Central memory CD4-positive, alpha-beta T cell (primary cell): ENCODE results near the gene COA8.
A peak's percentile ranks its signal among the peaks of the same experiment; 100 is the strongest.
"Not testable (repeated sequence)": the region's sequence is repeated elsewhere in the genome, so short reads cannot be mapped to it uniquely, and the experiment has no call there.

ENCODE experiments used
- DNase-seq: peaks from one replicate; pipeline ENCODE4 v3.0.0; 2022

COA8 gene

GRCh38 chr14:103576371-103577024 lies 13.7 kb downstream of the COA8 start:
- no peak for DNase-seq

- DNase-seq, result no peak
These were observed 15.8 kb downstream of the COA8 start for GRCh38 chr14:103578401-103579075.

GRCh38 chr14:103581206-103581605 lies 18.4 kb downstream of the COA8 start:
- no peak for DNase-seq

GRCh38 chr14:103581954-103582703 lies 19.4 kb downstream of the COA8 start:
- DNase-seq, result no peak

- DNase-seq, result no peak
These were observed 21.7 kb downstream of the COA8 start for GRCh38 chr14:103584326-103584915.

GRCh38 chr14:103593577-103593976 lies 30.8 kb downstream of the COA8 start:
- no peak for DNase-seq

- no peak for DNase-seq
These were observed 31.5 kb downstream of the COA8 start for GRCh38 chr14:103594265-103594664.

- no peak for DNase-seq
These were observed 35.0 kb downstream of the COA8 start for GRCh38 chr14:103597623-103598377.

- no peak for DNase-seq
These were observed 37.7 kb downstream of the COA8 start for GRCh38 chr14:103600503-103600902.

- no peak for DNase-seq
These were observed 41.9 kb downstream of the COA8 start for GRCh38 chr14:103604620-103605019.

GRCh38 chr14:103606963-103607668 lies 44.4 kb downstream of the COA8 start:
- peak; percentile 62 for DNase-seq

- no peak for DNase-seq
These were observed 45.1 kb downstream of the COA8 start for GRCh38 chr14:103607822-103608221.

GRCh38 chr14:103609081-103609480 lies 46.3 kb downstream of the COA8 start:
- DNase-seq, result not testable (repeated sequence)

- DNase-seq, result no peak
These were observed 48.5 kb downstream of the COA8 start for GRCh38 chr14:103611215-103611614.

- DNase-seq, result no peak
These were observed 50.8 kb downstream of the COA8 start for GRCh38 chr14:103613517-103613916.

GRCh38 chr14:103616635-103617300 lies 54.0 kb downstream of the COA8 start:
- no peak for DNase-seq

- no peak for DNase-seq
These were observed 56.3 kb downstream of the COA8 start for GRCh38 chr14:103619057-103619456.

- DNase-seq, result no peak
These were observed 59.1 kb downstream of the COA8 start for GRCh38 chr14:103621860-103622259.

GRCh38 chr14:103623308-103623707 lies 60.5 kb downstream of the COA8 start:
- DNase-seq, result no peak

GRCh38 chr14:103623883-103624482 lies 61.2 kb downstream of the COA8 start:
- DNase-seq, result no peak

GRCh38 chr14:103624860-103625259 lies 62.1 kb downstream of the COA8 start:
- no peak for DNase-seq
